Common myeloid progenitor, CD34-positive (primary cell): ENCODE measurements around the gene SFXN5.

Experiments used
- CTCF ChIA-PET: fragments of 350-600 bp; sonication (Branson Sonifier 250); formaldehyde crosslinking; loops from one replicate; lab custom pipeline; 2021; ENCODE audit warnings: antibody characterized with exemption; lab: Charles Lee
- POLR2A ChIA-PET: fragments of 350-600 bp; sonication (Branson Sonifier 250); formaldehyde crosslinking; loops from one replicate; lab custom pipeline; 2021; ENCODE audit warnings: antibody characterized with exemption; lab: Charles Lee
- DNase-seq, 3 donors: peaks; one replicate each; pipeline versions ENCODE4 v3.0.0 to v3.0.0-alpha.2; 2013
- H3K27ac ChIP-seq, 2 experiments: 1 replicate in 1 of 2; 2 replicates in 1 of 2; pipeline ENCODE4 v1.7.0; 2013; ENCODE audit warnings: inconsistent platforms in 2 of 2, low read length in 2 of 2, mild to moderate bottlenecking in 2 of 2, low read depth in 1 of 2, moderate library complexity in 1 of 2; ENCODE audit not compliant: severe bottlenecking in 2 of 2, insufficient read depth in 1 of 2, poor library complexity in 1 of 2
- H3K27me3 ChIP-seq, 5 experiments: replicated peaks in 2 of 5; 1 replicate in 3 of 5; 2 replicates in 2 of 5; pipeline versions ENCODE4 v1.6.1 to v1.7.0; 2013; ENCODE audit warnings: low read length in 4 of 5, mild to moderate bottlenecking in 2 of 5, moderate library complexity in 2 of 5, inconsistent platforms in 1 of 5; ENCODE audit not compliant: insufficient read depth in 5 of 5, control insufficient read depth in 4 of 5
- H3K36me3 ChIP-seq, 4 experiments: 1 replicate in 2 of 4; 2 replicates in 2 of 4; pipeline versions ENCODE4 v1.6.1 to v1.7.0; 2013; ENCODE audit warnings: low read length in 3 of 4, control low read depth in 1 of 4, mild to moderate bottlenecking in 1 of 4; ENCODE audit not compliant: control insufficient read depth in 4 of 4, insufficient read depth in 4 of 4
- H3K4me1 ChIP-seq, 4 experiments: 1 replicate in 3 of 4; 2 replicates in 1 of 4; pipeline versions ENCODE4 v1.6.1 to v1.7.1; 2013; ENCODE audit warnings: low read length in 3 of 4, mild to moderate bottlenecking in 3 of 4, control low read depth in 1 of 4, inconsistent platforms in 1 of 4, moderate library complexity in 1 of 4; ENCODE audit not compliant: control insufficient read depth in 4 of 4, insufficient read depth in 4 of 4; ENCODE audit errors: control extremely low read depth in 1 of 4
- H3K4me3 ChIP-seq, 7 experiments: 1 replicate in 4 of 7; 2 replicates in 3 of 7; pipeline versions ENCODE4 v1.5.1 to v1.7.0; 2013; ENCODE audit warnings: mild to moderate bottlenecking in 7 of 7, low read length in 6 of 7, moderate library complexity in 6 of 7, inconsistent platforms in 2 of 7, low read depth in 2 of 7, control low read depth in 1 of 7; ENCODE audit not compliant: insufficient read depth in 4 of 7, control insufficient read depth in 1 of 7; ENCODE audit errors: extremely low read depth in 1 of 7
- H3K9me3 ChIP-seq, 5 experiments: 1 replicate in 4 of 5; 2 replicates in 1 of 5; pipeline versions ENCODE4 v1.6.1 to v1.7.1; 2013; ENCODE audit warnings: low read length in 4 of 5, mild to moderate bottlenecking in 2 of 5, inconsistent platforms in 1 of 5, low read depth in 1 of 5, moderate library complexity in 1 of 5; ENCODE audit not compliant: control insufficient read depth in 4 of 5, insufficient read depth in 2 of 5; ENCODE audit errors: control extremely low read depth in 1 of 5
- WGBS: methylation state at CpG from one replicate; pipeline ENCODE4 v1.1.5; 2013; ENCODE audit not compliant: insufficient coverage; 5-methylcytosine and 5-hydroxymethylcytosine counted together

SFXN5 gene

DNA sequence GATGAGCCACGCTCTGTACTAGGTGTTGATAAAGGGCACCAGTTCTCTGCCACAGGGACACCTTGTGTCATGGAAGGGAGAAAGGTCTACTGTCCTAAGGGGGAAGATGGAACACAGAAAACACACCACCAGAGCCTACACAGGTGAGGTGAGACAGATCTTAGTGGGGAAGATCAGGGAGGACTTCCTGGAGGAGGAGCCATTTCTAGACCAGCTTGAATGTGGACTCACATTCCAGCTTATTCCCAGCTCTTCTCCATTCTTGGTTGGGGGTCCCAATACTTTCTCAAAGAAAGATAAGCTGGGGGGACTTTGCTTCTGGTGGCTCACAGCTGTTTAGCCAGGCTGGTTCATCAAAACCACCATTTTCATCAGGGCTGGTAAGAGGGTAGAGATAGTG, 118.0 kb downstream of the SFXN5 start:
- ChIA-PET POLR2A (no interaction called here), CTCF (interaction anchor here (0.6 to 1.5 kb wide), 3 partner anchors 9 to 61 kb away, joined by 3 to 5 read pairs (median 4); no protein-coding TSS in a partner anchor)
- Histone ChIP-seq H3K9me3 (no peaks in the 10 kb centered on the region), H3K4me3 (no peak overlapping the region), H3K27ac (no peak overlapping the region), H3K4me1 (peaks cover 0 to 13% (median 3%) of the 10 kb centered on the region in 4 experiments), H3K27me3 (no peaks in the 10 kb centered on the region), H3K36me3 (peaks cover 0 to 4% (median 3%) of the 10 kb centered on the region in 4 experiments)
- 86% methylated on average over 1 of the region's 1 CpG for WGBS
- DNase-seq: no peak

DNA sequence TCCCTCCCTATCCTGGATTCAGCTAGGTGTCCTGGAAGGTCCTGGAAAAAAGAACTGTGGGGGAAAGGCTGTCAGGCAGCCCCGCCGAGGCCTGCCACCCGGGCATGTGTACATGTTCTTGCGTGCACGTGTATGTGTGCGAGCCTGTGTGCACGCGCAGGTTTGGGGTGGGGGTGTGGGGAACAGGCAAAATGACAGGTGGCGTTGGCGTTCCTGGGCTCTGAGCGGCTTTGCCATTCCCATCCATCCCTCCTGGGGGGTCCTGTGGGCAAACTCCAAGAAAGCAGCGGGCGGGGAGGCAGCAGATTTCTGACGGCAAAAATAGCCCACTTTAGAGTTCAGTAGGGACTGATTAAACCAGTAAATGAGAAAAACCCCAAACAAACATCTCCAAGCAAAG, 118.6 kb downstream of the SFXN5 start:
- WGBS: 99% methylated on average over 10 of the region's 14 CpGs
- CTCF ChIA-PET: interaction anchor here (1.5 kb wide), 1 partner anchor 21 kb away, joined by 5 read pairs; no protein-coding TSS in a partner anchor
- peaks cover 0 to 13% (median 3%) of the 10 kb centered on the region in 4 experiments for H3K4me1 ChIP-seq
- no peaks in the 10 kb centered on the region for H3K27me3 ChIP-seq
- DNase-seq: no peak
- H3K36me3 ChIP-seq: peaks cover 0 to 4% (median 3%) of the 10 kb centered on the region in 4 experiments
- H3K9me3 ChIP-seq: no peaks in the 10 kb centered on the region
- no peak overlapping the region for H3K27ac ChIP-seq
- POLR2A ChIA-PET: no interaction called here
- no peak overlapping the region for H3K4me3 ChIP-seq

DNA sequence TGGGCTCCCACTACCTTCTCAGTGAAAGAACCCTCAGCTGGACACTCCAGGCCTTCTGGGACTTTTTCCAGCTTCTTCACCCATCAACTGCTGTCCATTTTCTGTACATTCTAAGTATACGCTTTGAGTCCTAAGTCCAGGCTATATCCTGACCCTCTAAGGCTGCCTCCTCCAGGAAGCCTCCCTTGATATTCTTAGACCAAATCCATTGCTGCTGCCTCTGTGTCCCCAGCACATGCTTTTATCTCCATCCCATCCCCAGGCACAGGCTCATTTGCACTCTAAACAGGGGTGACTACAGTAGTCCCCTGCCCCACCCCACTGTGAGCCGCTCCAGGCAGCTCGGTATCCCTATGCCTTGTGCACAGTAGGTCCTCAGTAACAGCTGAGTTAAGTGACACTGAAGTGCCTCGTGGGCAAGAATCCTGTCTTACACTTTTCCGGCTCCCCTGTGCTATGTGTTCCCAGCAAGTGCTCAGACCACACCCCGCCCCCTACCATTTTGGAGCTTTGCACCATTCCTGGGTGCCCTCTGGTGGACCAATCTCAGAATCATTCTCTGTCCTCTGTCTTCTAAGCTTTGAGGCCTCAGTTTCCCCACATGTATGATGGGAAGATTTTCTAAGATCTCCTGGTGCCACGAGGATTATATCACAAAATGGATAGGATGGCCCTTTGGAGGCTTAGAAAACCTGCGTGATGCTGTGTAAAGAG, 119.2 kb downstream of the SFXN5 start:
- WGBS: over 99% methylated on average over 8 of the region's 8 CpGs
- Histone ChIP-seq H3K27ac (no peak overlapping the region), H3K27me3 (no peaks in the 10 kb centered on the region), H3K36me3 (peaks cover 0 to 4% (median 2%) of the 10 kb centered on the region in 4 experiments), H3K4me1 (peaks cover 0 to 13% (median 3%) of the 10 kb centered on the region in 4 experiments), H3K4me3 (no peak overlapping the region), H3K9me3 (no peaks in the 10 kb centered on the region)
- DNase-seq: no peak
- CTCF ChIA-PET: interaction anchor here (1.3 to 1.5 kb wide), 2 partner anchors 22 to 225 kb away, joined by 4 to 5 read pairs; no protein-coding TSS in a partner anchor
- POLR2A ChIA-PET: no interaction called here

DNA sequence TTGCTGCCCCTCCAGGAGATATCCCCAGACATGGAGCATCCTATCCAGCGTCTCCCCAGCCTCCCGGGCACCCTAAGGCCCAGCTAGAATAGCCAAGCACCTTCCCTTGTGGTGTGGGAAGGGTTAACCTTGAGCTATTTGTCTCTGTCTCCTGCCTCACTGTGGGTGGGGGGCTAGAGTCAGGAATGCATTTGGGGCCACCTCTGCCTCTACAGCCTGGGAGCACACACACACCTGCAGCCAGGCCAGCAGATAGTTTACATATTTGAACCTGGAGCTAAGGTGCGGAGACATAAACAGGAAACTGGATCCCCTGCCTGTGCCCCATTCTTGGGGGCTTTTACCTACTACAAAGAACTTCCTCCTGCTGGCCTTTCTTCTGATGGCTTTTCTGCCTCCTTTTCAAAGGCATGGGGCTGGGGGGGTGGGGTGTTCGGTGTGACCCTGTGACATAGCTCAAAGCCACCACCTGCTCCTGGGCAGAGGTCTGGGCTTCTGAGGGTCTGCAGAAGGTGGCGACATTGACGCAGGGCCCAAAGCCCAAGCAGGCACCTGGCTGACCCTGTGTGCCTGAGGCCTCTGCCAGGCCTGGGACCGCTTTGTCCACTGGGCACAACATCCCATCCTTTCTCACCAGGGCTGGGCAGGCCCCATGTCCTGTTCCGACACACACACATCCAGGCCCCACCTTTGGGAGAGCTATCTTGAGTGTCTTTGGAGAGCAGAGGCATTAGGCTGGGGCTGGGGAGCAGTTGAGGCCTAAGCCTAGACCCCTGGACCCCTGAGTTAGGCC, 120.0 kb downstream of the SFXN5 start:
- Histone ChIP-seq H3K36me3 (peaks cover 0 to 2% (median 0%) of the 10 kb centered on the region in 4 experiments), H3K27ac (no peak overlapping the region), H3K4me3 (no peak overlapping the region), H3K27me3 (no peaks in the 10 kb centered on the region), H3K4me1 (peaks cover 0 to 13% (median 3%) of the 10 kb centered on the region in 4 experiments), H3K9me3 (no peaks in the 10 kb centered on the region)
- ChIA-PET POLR2A (no interaction called here), CTCF (interaction anchor here (1.2 to 1.3 kb wide), 2 partner anchors 226 to 261 kb away, joined by 3 to 4 read pairs; no protein-coding TSS in a partner anchor)
- WGBS: 95% methylated on average over 7 of the region's 8 CpGs
- no peak for DNase-seq

DNA sequence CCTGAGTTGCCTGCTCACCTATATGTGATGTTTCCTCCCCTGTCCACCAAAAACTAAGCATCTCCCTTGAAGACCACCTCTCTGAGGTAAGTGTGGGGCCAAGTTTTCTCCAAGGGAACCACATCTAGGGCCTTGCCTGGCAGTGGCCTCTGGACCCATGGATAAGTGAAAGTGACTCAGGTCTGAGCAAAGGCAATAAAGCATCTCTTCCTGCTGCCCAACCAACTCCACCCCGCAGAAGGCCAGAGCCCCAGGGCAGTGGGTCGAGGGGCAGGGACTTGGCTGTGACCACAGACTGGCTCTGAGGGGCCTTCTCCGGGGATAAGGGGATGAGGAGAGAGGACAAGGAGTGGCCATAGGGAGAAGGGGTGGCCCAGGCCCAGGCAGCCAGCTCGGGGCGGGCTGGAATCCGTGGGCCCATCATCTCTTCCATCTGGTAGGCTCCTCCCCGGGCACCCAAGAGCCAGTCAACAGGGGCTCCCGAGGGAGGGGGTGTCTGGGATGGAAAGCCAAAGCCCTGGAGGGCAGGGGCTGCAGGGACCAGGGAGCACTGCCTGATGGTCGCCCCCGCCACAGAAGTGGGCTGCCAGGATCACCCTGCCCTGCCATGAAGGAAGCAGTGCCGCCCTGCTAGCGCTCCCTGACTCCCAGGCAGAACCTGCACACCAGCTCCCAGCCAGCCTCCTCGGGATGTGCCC, 120.8 kb downstream of the SFXN5 start:
- CTCF ChIA-PET: interaction anchor here (1.2 to 1.3 kb wide), 2 partner anchors 227 to 262 kb away, joined by 3 to 4 read pairs; no protein-coding TSS in a partner anchor
- H3K27ac ChIP-seq: no peak overlapping the region
- 95% methylated on average over 12 of the region's 13 CpGs for WGBS
- no peak overlapping the region for H3K4me3 ChIP-seq
- no peak for DNase-seq
- H3K36me3 ChIP-seq: no peaks in the 10 kb centered on the region
- POLR2A ChIA-PET: no interaction called here
- H3K9me3 ChIP-seq: no peaks in the 10 kb centered on the region
- H3K27me3 ChIP-seq: no peaks in the 10 kb centered on the region
- H3K4me1 ChIP-seq: peaks cover 0 to 13% (median 3%) of the 10 kb centered on the region in 4 experiments

DNA sequence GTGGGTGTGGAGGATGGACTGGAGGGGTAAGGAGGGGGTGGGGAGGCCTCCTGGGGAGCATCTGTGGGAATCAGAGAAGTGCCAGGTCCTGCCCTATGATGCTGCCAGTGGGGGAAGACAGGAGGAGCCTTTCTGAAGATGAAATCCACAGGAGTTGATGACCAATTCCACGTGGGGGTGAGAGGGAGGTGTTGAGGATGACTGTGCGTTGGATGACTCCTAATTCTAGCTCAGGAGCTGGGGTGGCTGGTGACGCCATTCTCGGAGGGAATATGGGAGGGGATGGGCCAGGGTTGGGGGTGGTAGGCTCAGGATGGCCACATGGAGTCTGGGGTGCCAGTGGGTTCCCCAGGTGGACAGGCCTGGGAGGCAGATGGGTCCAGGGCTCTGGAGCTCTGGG, 121.9 kb downstream of the SFXN5 start:
- CTCF ChIA-PET: interaction anchor here (2.2 kb wide), 1 partner anchor 10 kb away, joined by 6 read pairs; no protein-coding TSS in a partner anchor

More for the DNA sequence above, 121.9 kb downstream of the SFXN5 start:
- peaks cover 0 to 10% (median 3%) of the 10 kb centered on the region in 4 experiments for H3K4me1 ChIP-seq
- DNase-seq: no peak
- no peaks in the 10 kb centered on the region for H3K9me3 ChIP-seq
- no peak overlapping the region for H3K4me3 ChIP-seq
- no peaks in the 10 kb centered on the region for H3K36me3 ChIP-seq
- H3K27me3 ChIP-seq: no peaks in the 10 kb centered on the region
- 97% methylated on average over 4 of the region's 4 CpGs for WGBS
- no peak overlapping the region for H3K27ac ChIP-seq
- POLR2A ChIA-PET: no interaction called here
